ENCODE measurements around the gene DUSP8. TPM values are rescaled to one million over a fixed set of nuclear protein-coding genes. Genes with fewer than 3 reads are reported as not detected.

DUSP8 gene
- total and polyA plus RNA-seq, 11 donors = 9.8 to 29.9 (median 16.5) TPM

- no peak for ATAC-seq
- no peak for TF ChIP-seq POLR2A (IDR thresholded peaks at IDR 0.05)
- Histone ChIP-seq H3K27me3 (peaks cover 0 to 35% (median 9%) of the 10 kb centered on the region in 9 donors), H3K36me3 (no peaks in the 10 kb centered on the region), H3K4me3 (no peak overlapping the region), H3K4me1 (peaks cover 5 to 32% (median 19%) of the 10 kb centered on the region in 12 donors), H3K9me3 (no peaks in the 10 kb centered on the region), H3K27ac (no peak overlapping the region)
- DNase-seq = peak in 2 of 5 donors; percentile 33 to 60
- 22 to 25% (median 24%) methylated on average over 15 to 18 of the region's 18 CpGs for WGBS, 4 donors
- intact Hi-C loops (cut with DNase I) = loop anchor here (1.0 to 10.0 kb wide), 6 partner anchors 27 to 89 kb away; partner anchors contain the start of genes KRTAP5-5 (in 5 of the 10), KRTAP5-4 (in 3 of the 10) and DUSP8 (in 1 of the 10)
These were observed 26.0 kb downstream of the DUSP8 start for GRCh38 chr11:1546077-1546535.

DNA sequence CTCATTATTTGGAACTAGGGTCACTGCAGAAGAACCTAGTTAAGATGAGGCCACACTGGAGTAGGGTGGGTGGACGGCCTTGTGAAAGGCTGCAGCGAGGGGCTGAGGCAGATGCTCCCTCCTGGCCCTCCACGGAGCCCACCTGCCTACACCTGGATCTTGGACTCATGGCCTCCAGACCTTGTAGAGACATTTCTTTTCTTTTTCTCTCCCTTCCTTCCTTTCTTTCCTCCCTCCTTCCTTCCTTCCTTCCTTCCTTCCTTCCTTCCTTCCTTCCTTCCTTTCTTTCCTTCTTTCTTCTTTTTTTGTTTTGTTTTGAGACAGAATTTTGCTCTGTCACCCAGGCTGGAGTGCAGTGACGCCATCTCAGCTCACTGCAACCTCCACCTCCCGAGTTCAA, 26.6 kb downstream of the DUSP8 start:
- ATAC-seq (no peak), DNase-seq (no peak)
- TF ChIP-seq, protein P1, sequence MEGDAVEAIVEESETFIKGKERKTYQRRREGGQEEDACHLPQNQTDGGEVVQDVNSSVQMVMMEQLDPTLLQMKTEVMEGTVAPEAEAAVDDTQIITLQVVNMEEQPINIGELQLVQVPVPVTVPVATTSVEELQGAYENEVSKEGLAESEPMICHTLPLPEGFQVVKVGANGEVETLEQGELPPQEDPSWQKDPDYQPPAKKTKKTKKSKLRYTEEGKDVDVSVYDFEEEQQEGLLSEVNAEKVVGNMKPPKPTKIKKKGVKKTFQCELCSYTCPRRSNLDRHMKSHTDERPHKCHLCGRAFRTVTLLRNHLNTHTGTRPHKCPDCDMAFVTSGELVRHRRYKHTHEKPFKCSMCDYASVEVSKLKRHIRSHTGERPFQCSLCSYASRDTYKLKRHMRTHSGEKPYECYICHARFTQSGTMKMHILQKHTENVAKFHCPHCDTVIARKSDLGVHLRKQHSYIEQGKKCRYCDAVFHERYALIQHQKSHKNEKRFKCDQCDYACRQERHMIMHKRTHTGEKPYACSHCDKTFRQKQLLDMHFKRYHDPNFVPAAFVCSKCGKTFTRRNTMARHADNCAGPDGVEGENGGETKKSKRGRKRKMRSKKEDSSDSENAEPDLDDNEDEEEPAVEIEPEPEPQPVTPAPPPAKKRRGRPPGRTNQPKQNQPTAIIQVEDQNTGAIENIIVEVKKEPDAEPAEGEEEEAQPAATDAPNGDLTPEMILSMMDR (IDR thresholded peaks at IDR 0.05) = no peak
- intact Hi-C loops (cut with DNase I) = loop anchor here in 5 of 10 donors (10.0 kb wide), 2 partner anchors 79 to 89 kb away; partner anchors contain the start of genes KRTAP5-4 (in 3 of the 5) and KRTAP5-5 (in 3 of the 5)
- WGBS, 4 donors = 76 to 85% (median 80%) methylated on average over 5 of the region's 5 CpGs
- H3K27me3 ChIP-seq = peaks cover 0 to 35% (median 9%) of the 10 kb centered on the region in 9 donors
- H3K27ac ChIP-seq = no peak overlapping the region
- H3K4me1 ChIP-seq = peaks cover 5 to 32% (median 19%) of the 10 kb centered on the region in 12 donors
- H3K9me3 ChIP-seq = no peaks in the 10 kb centered on the region
- H3K4me3 ChIP-seq = no peak overlapping the region
- no peaks in the 10 kb centered on the region for H3K36me3 ChIP-seq

DNA sequence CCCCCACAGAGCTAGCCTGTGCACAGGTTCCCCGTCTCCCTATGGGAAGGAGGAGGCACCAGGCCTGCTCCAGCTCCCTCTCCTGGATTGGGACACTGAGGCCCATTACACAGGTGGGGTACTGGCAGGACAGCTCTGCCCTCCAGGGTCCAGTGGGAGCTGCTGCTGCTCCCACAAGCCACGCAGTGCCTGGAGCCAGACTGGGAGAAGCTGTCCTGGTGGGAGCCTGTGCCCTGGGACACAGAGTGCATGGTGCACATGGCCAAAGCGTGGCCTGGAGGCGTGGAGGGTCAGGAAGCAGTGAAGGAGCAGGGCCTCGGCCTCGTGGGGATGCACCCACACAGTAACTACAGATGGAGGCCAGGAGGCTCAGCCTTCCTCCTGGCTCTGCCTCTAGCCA, 27.5 kb downstream of the DUSP8 start:
- intact Hi-C loops (cut with DNase I) = loop anchor here in 6 of 10 donors (5.0 to 10.0 kb wide), 3 partner anchors 80 to 90 kb away; partner anchors contain the start of genes KRTAP5-5 (in 4 of the 6) and KRTAP5-4 (in 3 of the 6)
- H3K4me3 ChIP-seq = no peak overlapping the region
- H3K4me1 ChIP-seq = peaks cover 5 to 32% (median 19%) of the 10 kb centered on the region in 12 donors
- H3K9me3 ChIP-seq = no peaks in the 10 kb centered on the region
- H3K27ac ChIP-seq = no peak overlapping the region
- no peaks in the 10 kb centered on the region for H3K36me3 ChIP-seq
- peaks cover 0 to 35% (median 9%) of the 10 kb centered on the region in 9 donors for H3K27me3 ChIP-seq
- TF ChIP-seq POLR2A (IDR thresholded peaks at IDR 0.05) = no peak
- TF ChIP-seq, protein P1 (IDR thresholded peaks at IDR 0.05) = no peak
- 79 to 90% (median 85%) methylated on average over 6 of the region's 6 CpGs for WGBS, 4 donors
- ATAC-seq = no peak
- DNase-seq = peak in 1 of 5 donors; percentile 19

DNA sequence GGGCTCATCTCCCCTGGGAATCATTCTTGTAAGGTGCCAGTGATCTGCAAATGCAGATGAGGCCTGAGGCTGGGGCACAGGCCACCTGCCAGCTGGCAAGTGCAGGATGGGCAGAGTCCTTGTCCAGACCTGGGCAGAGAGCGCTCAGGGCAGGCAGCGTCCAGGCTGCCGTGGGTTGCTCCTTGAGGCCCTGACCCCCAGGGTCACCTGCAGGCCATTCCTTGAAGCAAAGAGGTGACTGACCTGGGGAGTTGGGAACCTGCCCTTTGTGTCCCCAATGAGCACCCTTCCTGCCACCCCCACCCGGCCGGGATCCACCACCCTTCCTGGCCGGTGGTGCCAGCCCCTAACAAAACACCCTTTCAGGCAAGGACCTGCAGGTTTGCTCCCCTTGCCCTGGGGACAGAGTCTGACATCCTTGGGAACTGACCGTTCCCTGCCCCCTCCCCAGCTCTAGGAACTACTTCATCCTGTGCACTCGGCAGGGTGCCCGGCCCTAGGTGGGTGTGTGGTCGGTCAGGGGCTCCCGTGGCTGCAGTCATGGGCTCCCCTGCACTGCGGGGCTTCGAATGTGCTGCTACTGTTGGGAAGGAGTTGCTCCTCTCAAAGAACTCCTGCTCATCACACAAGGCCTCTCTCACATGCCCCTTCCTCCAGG, 28.3 kb downstream of the DUSP8 start:
- H3K9me3 ChIP-seq = no peaks in the 10 kb centered on the region
- TF ChIP-seq, protein P1 (IDR thresholded peaks at IDR 0.05) = no peak
- H3K36me3 ChIP-seq = no peaks in the 10 kb centered on the region
- ATAC-seq (no peak), DNase-seq (peak in 2 of 5 donors; percentile 22 to 45)
- 73 to 79% (median 76%) methylated on average over 3 to 13 of the region's 13 CpGs for WGBS, 4 donors
- H3K27me3 ChIP-seq = peaks cover 0 to 35% (median 9%) of the 10 kb centered on the region in 9 donors
- intact Hi-C loops (cut with DNase I) = loop anchor here in 6 of 10 donors (5.0 to 10.0 kb wide), 3 partner anchors 81 to 91 kb away; partner anchors contain the start of genes KRTAP5-5 (in 4 of the 6) and KRTAP5-4 (in 3 of the 6)
- H3K27ac ChIP-seq = no peak overlapping the region
- H3K4me1 ChIP-seq = peaks cover 5 to 26% (median 19%) of the 10 kb centered on the region in 12 donors
- no peak overlapping the region for H3K4me3 ChIP-seq
